CD4-positive, alpha-beta memory T cell (primary cell): ENCODE data around the gene F8A1. TPM values are rescaled to one million over a fixed set of nuclear protein-coding genes. Genes with fewer than 3 reads are reported as not detected.
"Not testable (repeated sequence)": the region's sequence is repeated elsewhere in the genome, so short reads cannot be mapped to it uniquely, and the experiment has no call there.

Source experiments
- CTCF ChIA-PET: fragments of 350-600 bp; sonication (Branson Sonifier 250); formaldehyde crosslinking; loops from one replicate; lab custom pipeline; 2021; ENCODE audit warnings: inconsistent platforms; ENCODE audit not compliant: partially characterized antibody; lab: Charles Lee
- POLR2A ChIA-PET: fragments of 350-600 bp; sonication (Branson Sonifier 250); formaldehyde crosslinking; loops from one replicate; lab custom pipeline; 2021; ENCODE audit not compliant: partially characterized antibody; lab: Charles Lee
- DNase-seq, 5 donors: peaks; one replicate each; pipeline versions ENCODE4 v3.0.0 to v3.0.0-alpha.2; 2020 to 2022; ENCODE audit warnings: mixed read lengths in 1 of 5
- H3K27ac ChIP-seq: one replicate; pipeline ENCODE4 v1.7.0; 2013; ENCODE audit warnings: low read depth, low read length
- H3K27me3 ChIP-seq: 2 replicates; pipeline ENCODE4 v1.7.0; 2013; ENCODE audit warnings: mild to moderate bottlenecking, low read length, moderate library complexity; ENCODE audit not compliant: insufficient read depth
- H3K36me3 ChIP-seq: 2 replicates; pipeline ENCODE4 v1.7.0; 2013; ENCODE audit warnings: mild to moderate bottlenecking, low read length, moderate library complexity; ENCODE audit not compliant: insufficient read depth
- H3K4me1 ChIP-seq: 2 replicates; pipeline ENCODE4 v1.7.0; 2013; ENCODE audit warnings: mild to moderate bottlenecking, low read length, moderate library complexity; ENCODE audit not compliant: insufficient read depth
- H3K4me3 ChIP-seq, 2 donors: one replicate each; pipeline ENCODE4 v1.7.0; 2013; ENCODE audit warnings: low read length in 2 of 2, mild to moderate bottlenecking in 1 of 2
- H3K9me3 ChIP-seq, 2 donors: one replicate each; pipeline ENCODE4 v1.7.0; 2013; ENCODE audit warnings: low read length in 2 of 2, control low read depth in 1 of 2; ENCODE audit not compliant: control insufficient read depth in 1 of 2
- H3K27ac Mint-ChIP-seq, 7 donors: one replicate each; pipeline ENCODE4 v1.8.0; 2020 to 2021; ENCODE audit warnings: mixed read lengths in 7 of 7, mild to moderate bottlenecking in 6 of 7, inconsistent platforms in 3 of 7, moderate library complexity in 3 of 7
- H3K27me3 Mint-ChIP-seq, 2 donors: one replicate each; pipeline ENCODE4 v1.8.0; 2020 to 2021; ENCODE audit warnings: mixed read lengths in 2 of 2
- H3K36me3 Mint-ChIP-seq, 2 donors: one replicate each; pipeline ENCODE4 v1.8.0; 2020 to 2021; ENCODE audit warnings: mixed read lengths in 2 of 2, inconsistent platforms in 1 of 2, mild to moderate bottlenecking in 1 of 2
- H3K4me1 Mint-ChIP-seq, 4 donors: one replicate each; pipeline ENCODE4 v1.8.0; 2020 to 2021; ENCODE audit warnings: mixed read lengths in 4 of 4, mild to moderate bottlenecking in 1 of 4
- H3K4me3 Mint-ChIP-seq, 8 donors: one replicate each; pipeline ENCODE4 v1.8.0; 2020 to 2021; ENCODE audit warnings: mixed read lengths in 8 of 8, mild to moderate bottlenecking in 7 of 8, moderate library complexity in 6 of 8, inconsistent platforms in 3 of 8
- H3K9me3 Mint-ChIP-seq, 8 donors: one replicate each; pipeline ENCODE4 v1.8.0; 2020 to 2021; ENCODE audit warnings: mixed read lengths in 8 of 8, mild to moderate bottlenecking in 5 of 8, inconsistent platforms in 3 of 8, moderate library complexity in 1 of 8
- intact Hi-C: fragments of 100-400 bp; cut with micrococcal nuclease; formaldehyde crosslinking; loops from one replicate; pipeline ENCODE4 v1.15.1; 2023
- polyA plus RNA-seq, 2 donors: library from polyadenylated mRNA; unstranded; fragments of 300-500 nt; fragmentation: Illumina TruSeq; gene quantifications; one replicate each; pipeline ENCODE4 v1.2.3, GENCODE V29; 2021
- total RNA-seq, 2 experiments: library from RNA; stranded (reverse); gene quantifications; one replicate each; pipeline ENCODE4 v1.2.3, GENCODE V29; 2021

F8A1 gene
- total RNA-seq (10 to 100 TPM; 56.1 to 58.2 TPM), polyA plus RNA-seq (10 to 100 TPM; 20.3 to 90.4 TPM)

GRCh38 chrX:154886069-154886788, at the start of gene F8A1:
Gene F8A1 (plus strand): TSS chrX:154886355. CDS start chrX:154886375, 20 bp downstream.
- H3K9me3 Mint-ChIP-seq, H3K4me3 Mint-ChIP-seq, intact Hi-C loops, H3K27ac ChIP-seq, H3K27me3 ChIP-seq, CTCF ChIA-PET, POLR2A ChIA-PET, H3K36me3 ChIP-seq, H3K27me3 Mint-ChIP-seq, H3K36me3 Mint-ChIP-seq, H3K9me3 ChIP-seq, H3K4me3 ChIP-seq, H3K27ac Mint-ChIP-seq: not testable (repeated sequence)
- DNase-seq: peak in 4 of 5 donors; percentile 5 to 57 (median 26)
- H3K4me1 ChIP-seq: peaks cover 13% of the 10 kb centered on the region
- peaks cover 2 to 11% (median 7%) of the 10 kb centered on the region in 4 donors for H3K4me1 Mint-ChIP-seq

DNA sequence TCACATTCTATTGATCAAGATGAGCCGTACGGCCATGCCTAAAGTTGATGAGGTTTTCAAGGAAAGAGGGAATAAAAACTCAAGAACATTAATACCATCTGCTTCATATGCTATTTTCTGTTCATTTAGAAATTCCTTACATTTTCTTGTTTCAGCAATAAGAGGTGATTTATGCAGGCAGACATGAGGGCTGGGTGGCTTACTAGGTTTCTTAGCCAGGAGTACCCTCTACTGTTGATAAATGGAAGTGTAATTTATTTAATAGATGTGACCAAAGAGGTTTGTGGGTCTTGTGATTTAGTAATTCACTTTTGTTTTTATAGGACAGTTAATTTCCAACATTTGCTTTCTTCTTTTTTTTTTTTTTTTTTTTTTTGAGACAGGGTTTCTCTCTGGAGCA, 45.3 kb upstream of the F8A1 start:
- H3K27ac Mint-ChIP-seq: no peak overlapping the region
- H3K36me3 Mint-ChIP-seq: no peaks in the 10 kb centered on the region
- H3K4me3 ChIP-seq: no peak overlapping the region
- POLR2A ChIA-PET: no interaction called here
- H3K4me1 Mint-ChIP-seq: peaks cover 0 to 1% (median 0%) of the 10 kb centered on the region in 4 donors
- no peaks in the 10 kb centered on the region for H3K36me3 ChIP-seq
- H3K4me3 Mint-ChIP-seq: no peak overlapping the region
- H3K4me1 ChIP-seq: no peaks in the 10 kb centered on the region
- no peaks in the 10 kb centered on the region for H3K27me3 Mint-ChIP-seq
- H3K27me3 ChIP-seq: no peaks in the 10 kb centered on the region
- no peaks in the 10 kb centered on the region for H3K9me3 ChIP-seq
- no peak overlapping the region for H3K27ac ChIP-seq
- CTCF ChIA-PET: interaction anchor here (0.7 to 1.0 kb wide), 4 partner anchors 8 to 109 kb away, joined by 3 to 4 read pairs (median 4); partner anchors contain the start of gene GAB3
- intact Hi-C loops: loop anchor here (1.0 to 2.0 kb wide), 2 partner anchors 91 to 126 kb away; no protein-coding TSS in a partner anchor
- H3K9me3 Mint-ChIP-seq: peaks cover 0 to 2% (median 0%) of the 10 kb centered on the region in 8 donors
- DNase-seq: peak in 4 of 5 donors; percentile 35 to 43 (median 36)

GRCh38 chrX:154850957-154851611, 35.1 kb upstream of the F8A1 start:
- H3K4me3 Mint-ChIP-seq: no peak overlapping the region
- Histone ChIP-seq H3K4me1 (no peaks in the 10 kb centered on the region), H3K9me3 (no peaks in the 10 kb centered on the region), H3K27me3 (no peaks in the 10 kb centered on the region), H3K27ac (no peak overlapping the region), H3K4me3 (no peak overlapping the region), H3K36me3 (no peaks in the 10 kb centered on the region)
- POLR2A ChIA-PET: no interaction called here
- H3K4me1 Mint-ChIP-seq: no peaks in the 10 kb centered on the region
- no peak overlapping the region for H3K27ac Mint-ChIP-seq
- intact Hi-C loops: no loop called here
- peaks cover 0 to 7% of the 10 kb centered on the region in 2 donors for H3K36me3 Mint-ChIP-seq
- no peaks in the 10 kb centered on the region for H3K27me3 Mint-ChIP-seq
- CTCF ChIA-PET: no interaction called here
- no peak for DNase-seq
- no peaks in the 10 kb centered on the region for H3K9me3 Mint-ChIP-seq

DNA sequence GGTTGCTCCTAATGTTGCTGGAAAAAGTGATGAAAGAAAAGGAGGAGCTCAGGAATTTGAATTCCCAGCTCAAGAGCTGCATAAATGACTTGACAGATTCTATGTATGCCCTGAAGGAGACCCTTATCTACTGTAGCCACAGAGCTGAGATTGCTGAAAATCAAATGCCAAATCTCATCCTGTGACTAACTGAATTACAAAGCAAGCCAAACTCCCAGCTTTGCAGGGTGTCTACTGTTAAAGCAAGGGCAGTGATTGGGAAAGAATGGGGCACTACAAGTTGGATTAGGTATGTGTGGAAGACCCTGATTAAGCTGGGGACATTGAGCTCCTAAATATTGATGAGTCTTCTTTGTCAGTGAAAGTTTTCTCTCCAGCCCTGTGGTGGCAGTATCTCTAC, 30.9 kb upstream of the F8A1 start:
- intact Hi-C loops: no loop called here
- Histone ChIP-seq H3K27ac (no peak overlapping the region), H3K4me1 (no peaks in the 10 kb centered on the region), H3K27me3 (no peaks in the 10 kb centered on the region), H3K36me3 (no peaks in the 10 kb centered on the region), H3K9me3 (no peaks in the 10 kb centered on the region), H3K4me3 (no peak overlapping the region)
- Mint-ChIP-seq H3K4me1 (no peaks in the 10 kb centered on the region), H3K27me3 (no peaks in the 10 kb centered on the region), H3K4me3 (no peak overlapping the region), H3K36me3 (peaks cover 2 to 20% of the 10 kb centered on the region in 2 donors), H3K9me3 (peaks cover 0 to 2% (median 0%) of the 10 kb centered on the region in 8 donors), H3K27ac (no peak overlapping the region)
- CTCF ChIA-PET: no interaction called here
- POLR2A ChIA-PET: no interaction called here
- DNase-seq: no peak

GRCh38 chrX:154868522-154868921, 17.6 kb upstream of the F8A1 start:
- H3K36me3 ChIP-seq, H3K27me3 ChIP-seq, H3K4me1 Mint-ChIP-seq, intact Hi-C loops, H3K4me3 Mint-ChIP-seq, CTCF ChIA-PET, POLR2A ChIA-PET, H3K27ac Mint-ChIP-seq, H3K9me3 ChIP-seq, H3K4me3 ChIP-seq, H3K27me3 Mint-ChIP-seq, DNase-seq, H3K27ac ChIP-seq, H3K4me1 ChIP-seq, H3K36me3 Mint-ChIP-seq: not testable (repeated sequence)
- peaks cover 0 to 49% (median 24%) of the 10 kb centered on the region in 8 donors for H3K9me3 Mint-ChIP-seq

DNA sequence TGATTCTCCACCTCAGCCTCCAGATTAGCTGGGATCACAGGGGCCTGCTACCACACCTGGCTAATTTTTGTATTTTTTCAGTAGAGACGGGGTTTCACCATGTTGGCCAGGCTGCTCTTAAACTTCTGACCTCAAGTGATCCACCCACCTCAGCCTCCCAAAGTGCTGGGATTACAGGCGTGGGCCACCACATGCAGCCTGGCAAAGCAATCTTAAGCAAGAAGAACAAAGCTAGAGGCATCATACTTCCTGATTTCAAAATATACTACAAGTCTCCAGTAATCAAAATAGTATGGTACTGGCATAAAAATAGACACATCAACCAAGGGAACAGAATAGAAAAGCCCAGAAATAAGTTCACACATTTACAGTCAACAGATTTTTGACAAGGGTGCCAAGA, 12.8 kb upstream of the F8A1 start:
- Mint-ChIP-seq H3K4me1 (peaks cover 0 to 1% (median 0%) of the 10 kb centered on the region in 4 donors), H3K27ac (no peak overlapping the region), H3K9me3 (peaks cover 0 to 22% (median 7%) of the 10 kb centered on the region in 8 donors), H3K27me3 (no peaks in the 10 kb centered on the region), H3K4me3 (no peak overlapping the region), H3K36me3 (peaks cover 0 to under 1% of the 10 kb centered on the region in 2 donors)
- no peaks in the 10 kb centered on the region for H3K27me3 ChIP-seq
- H3K4me3 ChIP-seq: no peak overlapping the region
- no peaks in the 10 kb centered on the region for H3K4me1 ChIP-seq
- intact Hi-C loops: no loop called here
- ChIA-PET POLR2A (no interaction called here), CTCF (no interaction called here)
- H3K27ac ChIP-seq: no peak overlapping the region
- H3K9me3 ChIP-seq: no peaks in the 10 kb centered on the region
- no peaks in the 10 kb centered on the region for H3K36me3 ChIP-seq
- no peak for DNase-seq

GRCh38 chrX:154884069-154884468, 2.1 kb upstream of the F8A1 start:
- H3K27me3 Mint-ChIP-seq, H3K9me3 Mint-ChIP-seq, H3K27ac Mint-ChIP-seq, DNase-seq, H3K4me3 Mint-ChIP-seq, CTCF ChIA-PET, H3K4me1 ChIP-seq, H3K27ac ChIP-seq, intact Hi-C loops, POLR2A ChIA-PET, H3K36me3 Mint-ChIP-seq, H3K4me3 ChIP-seq, H3K27me3 ChIP-seq, H3K9me3 ChIP-seq, H3K4me1 Mint-ChIP-seq, H3K36me3 ChIP-seq: not testable (repeated sequence)
